IMR-90 (cell line): ENCODE results near the gene SMIM22. TPM values are rescaled to one million over a fixed set of nuclear protein-coding genes. Genes with fewer than 3 reads are reported as not detected.

Source experiments
- ATAC-seq: fragments of 200-7000 bp; cut with Tn5 transposase; 2 replicates; pipeline ENCODE4 v1.9.1; 2020; ENCODE audit warnings: low read depth, mild to moderate bottlenecking, moderate library complexity
- BruUV-seq: library from RNA; stranded (reverse); fragments of 400-500 nt; replicated peaks from 2 replicates; lab custom pipeline; 2021; lab: Mats Ljungman, UMichigan
- CTCF ChIA-PET: fragments of 300-600 bp; formaldehyde crosslinking; extraction: SDS; loops from one replicate; lab custom pipeline; 2021; ENCODE audit warnings: antibody characterized with exemption; lab: Yijun Ruan, JAX
- POLR2A ChIA-PET: fragments of 300-600 bp; sonication (Branson Sonifier 250); formaldehyde crosslinking; loops from one replicate; lab custom pipeline; 2022; ENCODE audit warnings: antibody characterized with exemption; ENCODE audit not compliant: unreplicated experiment; lab: Charles Lee
- DNase-seq: peaks from one replicate; pipeline ENCODE4 v3.0.0; 2013
- H2AFZ ChIP-seq: replicated peaks from 2 replicates; pipeline ENCODE3; 2013; ENCODE audit warnings: low read length, mild to moderate bottlenecking; ENCODE audit not compliant: poor library complexity
- H2AK5ac ChIP-seq: 2 replicates; pipeline ENCODE4 v1.6.1; 2013; ENCODE audit warnings: low read depth, low read length, inconsistent platforms
- H2AK9ac ChIP-seq: replicated peaks from 2 replicates; pipeline ENCODE3; 2013; ENCODE audit warnings: mild to moderate bottlenecking, low read depth, low read length, moderate library complexity; ENCODE audit not compliant: poor library complexity
- H2BK120ac ChIP-seq: 2 replicates; pipeline ENCODE4 v1.6.1; 2013; ENCODE audit warnings: low read depth, low read length, inconsistent platforms
- H2BK15ac ChIP-seq: 3 replicates; pipeline ENCODE4 v1.6.1; 2013; ENCODE audit warnings: low read depth, low read length, inconsistent platforms
- H2BK20ac ChIP-seq: 2 replicates; pipeline ENCODE4 v1.6.1; 2013; ENCODE audit warnings: low read depth, mild to moderate bottlenecking, inconsistent platforms, low read length, moderate library complexity
- H2BK5ac ChIP-seq: 2 replicates; pipeline ENCODE4 v1.6.1; 2013; ENCODE audit warnings: mild to moderate bottlenecking, low read depth, low read length, inconsistent platforms; ENCODE audit not compliant: poor library complexity, severe bottlenecking
- H3K14ac ChIP-seq: replicated peaks from 2 replicates; pipeline ENCODE4 v1.6.1; 2013; ENCODE audit warnings: low read depth, low read length, inconsistent platforms
- H3K18ac ChIP-seq: 2 replicates; pipeline ENCODE4 v1.6.1; 2013; ENCODE audit warnings: low read depth, low read length, control low read depth
- H3K23ac ChIP-seq: 2 replicates; pipeline ENCODE4 v1.6.1; 2013; ENCODE audit warnings: low read depth, low read length, inconsistent platforms
- H3K27ac ChIP-seq: 2 replicates; pipeline ENCODE4 v1.5.1; 2013; ENCODE audit warnings: mild to moderate bottlenecking, control low read depth, low read length; ENCODE audit not compliant: insufficient read depth
- H3K27me3 ChIP-seq: 2 replicates; pipeline ENCODE4 v1.6.1; 2013; ENCODE audit warnings: low read length; ENCODE audit not compliant: control insufficient read depth, insufficient read depth
- H3K36me3 ChIP-seq: 2 replicates; pipeline ENCODE4 v1.6.1; 2013; ENCODE audit warnings: low read length, mixed read lengths; ENCODE audit not compliant: control insufficient read depth, insufficient read depth
- H3K4ac ChIP-seq: 2 replicates; pipeline ENCODE4 v1.6.1; 2013; ENCODE audit warnings: low read depth, low read length, inconsistent platforms
- H3K4me1 ChIP-seq: 2 replicates; pipeline ENCODE4 v1.6.1; 2013; ENCODE audit warnings: low read length, mixed read lengths; ENCODE audit not compliant: control insufficient read depth, insufficient read depth
- H3K4me2 ChIP-seq: 2 replicates; pipeline ENCODE4 v1.6.1; 2013; ENCODE audit warnings: low read depth, mild to moderate bottlenecking, control low read depth, low read length, moderate library complexity
- H3K4me3 ChIP-seq: 2 replicates; pipeline ENCODE4 v1.5.1; 2013; ENCODE audit warnings: low read depth, mild to moderate bottlenecking, control low read depth, low read length, moderate library complexity; ENCODE audit not compliant: insufficient read depth
- H3K56ac ChIP-seq: 2 replicates; pipeline ENCODE4 v1.6.1; 2013; ENCODE audit warnings: low read length, inconsistent platforms; ENCODE audit not compliant: insufficient read depth; ENCODE audit errors: extremely low read depth
- H3K79me1 ChIP-seq, 2 experiments: 2 replicates each; pipeline ENCODE4 v1.6.1; 2013; ENCODE audit warnings: low read length in 2 of 2, inconsistent platforms in 1 of 2, low read depth in 1 of 2
- H3K9ac ChIP-seq: 2 replicates; pipeline ENCODE4 v1.6.1; 2013; ENCODE audit warnings: low read depth, low read length, control low read depth
- H3K9me1 ChIP-seq: 2 replicates; pipeline ENCODE4 v1.6.1; 2013; ENCODE audit warnings: low read length, inconsistent platforms; ENCODE audit not compliant: insufficient read depth
- H3K9me3 ChIP-seq: 2 replicates; pipeline ENCODE4 v1.6.1; 2013; ENCODE audit warnings: low read length; ENCODE audit not compliant: control insufficient read depth, insufficient read depth
- H4K20me1 ChIP-seq: 2 replicates; pipeline ENCODE4 v1.6.1; 2013; ENCODE audit warnings: low read length, inconsistent platforms; ENCODE audit not compliant: insufficient read depth
- H4K5ac ChIP-seq: 2 replicates; pipeline ENCODE4 v1.6.1; 2013; ENCODE audit warnings: mild to moderate bottlenecking, low read depth, low read length, control low read depth
- H4K8ac ChIP-seq, 2 experiments: 2 replicates each; pipeline ENCODE4 v1.6.1; 2013; ENCODE audit warnings: low read depth in 2 of 2, low read length in 2 of 2, control low read depth in 1 of 2, inconsistent platforms in 1 of 2
- H4K91ac ChIP-seq: 2 replicates; pipeline ENCODE4 v1.6.1; 2013; ENCODE audit warnings: low read depth, low read length, inconsistent platforms; ENCODE audit not compliant: insufficient read depth
- CHD1 ChIP-seq: IDR thresholded peaks from 2 replicates; pipeline ENCODE4 v1.6.1; 2012; ENCODE audit warnings: low read depth, low read length, improper control_type of control experiment
- FOS ChIP-seq: fragments of 150-350 bp; IDR thresholded peaks from 2 replicates; pipeline ENCODE4 v1.6.1; 2016; ENCODE audit warnings: low read depth, low read length
- MXI1 ChIP-seq: IDR thresholded peaks from 2 replicates; pipeline ENCODE4 v1.6.1; 2012; ENCODE audit warnings: low read depth, mild to moderate bottlenecking, low read length, moderate library complexity, borderline replicate concordance
- POLR2A ChIP-seq: IDR thresholded peaks from 2 replicates; pipeline ENCODE4 v1.6.1; 2012; ENCODE audit warnings: mild to moderate bottlenecking, low read depth, low read length
- RCOR1 ChIP-seq: IDR thresholded peaks from 2 replicates; pipeline ENCODE4 v1.6.1; 2012; ENCODE audit warnings: mild to moderate bottlenecking, low read length, improper control_type of control experiment; ENCODE audit not compliant: insufficient replicate concordance
- WGBS, 2 experiments: methylation state at CpG; one replicate each; pipeline versions ENCODE4 v1.1.5 to v1.1.7; 2013; ENCODE audit warnings: missing lambda C conversion rate in 2 of 2; ENCODE audit not compliant: insufficient read length in 1 of 2; ENCODE audit errors: extremely low coverage in 2 of 2; 5-methylcytosine and 5-hydroxymethylcytosine counted together
- dilution Hi-C: fragments of 300-500 bp; cut with HindIII; formaldehyde crosslinking; loops from one replicate; pipeline ENCODE4 v1.14.3; 2018; ENCODE audit warnings: low sequenced_read_pairs; ENCODE audit not compliant: unreplicated experiment
- in situ Hi-C: fragments of 300-500 bp; cut with MboI; formaldehyde crosslinking; loops from 3 replicates; pipeline ENCODE4 v1.14.3; 2019; ENCODE audit warnings: low sequenced_read_pairs, inconsistent platforms, mixed read lengths
- intact Hi-C: fragments of 100-400 bp; cut with micrococcal nuclease; formaldehyde crosslinking; loops from 2 replicates; pipeline ENCODE4 v1.10.0; 2022
- polyA plus RNA-seq, 3 experiments: library from polyadenylated mRNA; depleted of rRNA; stranded (reverse); fragments of >200 nt; gene quantifications; 2 replicates each; pipeline ENCODE4 v1.2.3, GENCODE V29; 2012; ENCODE audit warnings: low replicate concordance in 1 of 3
- total RNA-seq: library from RNA; depleted of rRNA; stranded (reverse); fragments of >200 nt; gene quantifications from 2 replicates; pipeline ENCODE4 v1.2.3, GENCODE V29; 2012

Gene SMIM22
- total and polyA plus RNA-seq, 2 of the 4 experiments (the other 2 are of a cell fraction): not detected

GRCh38 chr16:4800290-4801041, 5.3 kb downstream of the SMIM22 start:
- intact Hi-C loops (loop anchor here (5.0 kb wide), 1 partner anchor 33 kb away; the partner anchor contains the start of gene ZNF500), in situ Hi-C loops (no loop called here), dilution Hi-C loops (no loop called here)
- Histone ChIP-seq H3K14ac (no peak overlapping the region), H3K23ac (no peak overlapping the region), H2BK20ac (no peak overlapping the region), H2AK5ac (no peak overlapping the region), H2AK9ac (no peak overlapping the region), H3K9me1 (no peaks in the 10 kb centered on the region), H4K91ac (no peak overlapping the region), H4K20me1 (no peaks in the 10 kb centered on the region; the same call in 1 of the 2 replicates), H3K56ac (no peak overlapping the region), H3K79me1 (peaks cover 0 to 7% of the 10 kb centered on the region in 2 experiments; a peak in 1 of 4 replicates), H3K4me2 (no peak overlapping the region), H3K9ac (no peak overlapping the region), H2BK5ac (no peak overlapping the region), H3K4me3 (no peak overlapping the region), H3K36me3 (peaks cover 17% of the 10 kb centered on the region; the same call in 1 of the 2 replicates), H3K27ac (no peak overlapping the region), H3K4me1 (peaks cover 5% of the 10 kb centered on the region; the same call in 1 of the 2 replicates), H4K8ac (no peak overlapping the region), H3K18ac (no peak overlapping the region), H2BK120ac (no peak overlapping the region), H3K27me3 (no peaks in the 10 kb centered on the region), H2AFZ (no peak overlapping the region), H3K4ac (no peak overlapping the region), H4K5ac (no peak overlapping the region), H2BK15ac (no peak overlapping the region), H3K9me3 (no peaks in the 10 kb centered on the region)
- TF ChIP-seq FOS: no peak
- no peak for TF ChIP-seq CHD1
- TF ChIP-seq MXI1: no peak
- TF ChIP-seq RCOR1: no peak
- TF ChIP-seq POLR2A: no peak
- CTCF ChIA-PET: no interaction called here
- no TSS peak for BruUV-seq
- 82% methylated on average over 2 of the region's 17 CpGs; no CpG with 5 or more reads in 1 of the 2 experiments for WGBS, 2 experiments
- DNase-seq: no peak
- POLR2A ChIA-PET: no interaction called here
- ATAC-seq: no peak
